Measurements from ENCODE around the gene LGR6.
A peak's percentile ranks its signal among the peaks of the same experiment; 100 is the strongest.
"Not testable (repeated sequence)": the region's sequence is repeated elsewhere in the genome, so short reads cannot be mapped to it uniquely, and the experiment has no call there.

LGR6 gene

DNA sequence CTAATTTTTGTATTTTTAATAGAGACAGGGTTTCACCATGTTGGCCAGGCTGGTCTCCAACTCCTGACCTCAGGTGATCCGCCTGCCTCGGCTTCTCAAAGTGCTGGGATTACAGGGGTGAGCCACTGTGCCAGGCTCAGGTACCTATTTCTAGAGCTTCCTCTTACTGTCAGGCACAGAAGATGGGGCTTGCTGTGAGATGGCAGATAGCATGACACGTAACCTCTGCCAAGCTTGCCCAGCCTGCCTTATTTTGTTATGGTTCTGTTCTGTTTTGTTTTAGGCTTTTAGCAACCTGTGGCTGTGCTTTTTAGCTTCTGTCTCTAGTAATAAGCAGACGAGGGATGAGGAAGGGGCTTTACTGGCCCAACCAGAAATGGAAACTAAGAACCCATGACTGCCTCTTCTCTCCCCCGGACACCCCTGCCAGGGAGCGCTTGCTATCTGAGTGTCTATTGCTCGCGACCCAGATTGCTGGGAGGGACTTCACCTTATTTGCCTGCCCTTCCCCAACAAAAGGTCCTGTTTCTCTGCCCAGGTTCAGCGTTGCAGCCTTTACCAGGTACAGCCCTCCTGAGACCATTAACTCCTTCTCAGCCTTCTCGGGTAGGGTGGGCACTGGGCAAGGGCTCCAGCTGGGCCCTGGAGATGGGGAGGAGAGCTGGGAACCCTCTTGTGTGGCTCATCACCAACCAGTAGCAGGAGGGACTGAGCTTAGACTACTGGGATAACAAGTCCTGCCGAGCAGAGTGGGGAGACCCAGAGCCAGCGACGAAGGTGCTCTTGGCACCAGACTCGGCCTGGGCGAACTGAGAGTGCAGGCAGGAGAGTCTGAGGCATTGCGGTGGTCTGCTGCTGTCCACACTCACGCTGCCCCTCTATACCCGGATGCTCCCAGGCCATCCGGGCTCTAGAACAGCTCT, 13.5 kb upstream of the LGR6 start:
- DNase-seq = no peak

GRCh38 chr1:202180751-202181139, 12.9 kb upstream of the LGR6 start:
- DNase-seq = not testable (repeated sequence)

GRCh38 chr1:202181586-202181985, 12.0 kb upstream of the LGR6 start:
- no peak for DNase-seq

DNA sequence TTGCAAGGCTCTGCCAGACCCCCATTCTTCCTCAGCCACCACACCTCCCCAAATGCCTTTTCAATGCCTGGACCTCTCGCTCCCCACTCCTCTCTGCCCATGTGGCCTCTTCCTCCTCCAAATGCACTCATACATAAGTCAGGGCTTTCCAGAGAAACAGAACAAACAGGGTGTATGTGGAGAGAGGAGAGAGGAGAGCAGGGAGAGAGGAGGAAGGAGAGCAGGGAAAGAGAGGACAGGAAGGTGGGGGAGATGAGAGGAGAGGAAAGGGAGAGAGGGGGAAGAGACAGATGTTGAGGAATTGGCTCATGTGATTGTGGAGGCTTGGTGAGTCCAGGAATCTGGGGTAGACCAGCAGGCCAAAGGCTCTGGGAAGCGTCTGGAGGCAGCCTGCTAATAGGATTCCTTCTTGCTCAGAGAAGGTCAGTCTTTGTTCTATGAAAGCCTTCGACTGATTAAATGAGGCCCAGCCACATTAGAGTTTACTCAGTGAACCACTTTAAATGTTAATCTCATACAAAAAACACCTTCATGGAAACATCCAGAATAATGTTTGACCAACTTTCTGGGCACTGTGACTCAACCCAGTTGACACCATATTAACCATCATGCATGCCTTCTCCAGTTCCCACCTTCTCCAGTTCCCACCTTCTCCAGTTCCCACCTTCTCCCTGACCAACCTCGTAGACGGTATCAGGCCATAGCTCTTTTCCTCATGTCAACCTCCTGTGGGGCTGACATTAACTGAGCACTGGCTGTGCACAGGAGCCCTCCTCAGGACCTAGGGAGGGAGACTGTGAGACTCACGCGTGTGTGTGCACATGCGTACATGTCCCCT, 11.3 kb upstream of the LGR6 start:
- no peak for DNase-seq

DNA sequence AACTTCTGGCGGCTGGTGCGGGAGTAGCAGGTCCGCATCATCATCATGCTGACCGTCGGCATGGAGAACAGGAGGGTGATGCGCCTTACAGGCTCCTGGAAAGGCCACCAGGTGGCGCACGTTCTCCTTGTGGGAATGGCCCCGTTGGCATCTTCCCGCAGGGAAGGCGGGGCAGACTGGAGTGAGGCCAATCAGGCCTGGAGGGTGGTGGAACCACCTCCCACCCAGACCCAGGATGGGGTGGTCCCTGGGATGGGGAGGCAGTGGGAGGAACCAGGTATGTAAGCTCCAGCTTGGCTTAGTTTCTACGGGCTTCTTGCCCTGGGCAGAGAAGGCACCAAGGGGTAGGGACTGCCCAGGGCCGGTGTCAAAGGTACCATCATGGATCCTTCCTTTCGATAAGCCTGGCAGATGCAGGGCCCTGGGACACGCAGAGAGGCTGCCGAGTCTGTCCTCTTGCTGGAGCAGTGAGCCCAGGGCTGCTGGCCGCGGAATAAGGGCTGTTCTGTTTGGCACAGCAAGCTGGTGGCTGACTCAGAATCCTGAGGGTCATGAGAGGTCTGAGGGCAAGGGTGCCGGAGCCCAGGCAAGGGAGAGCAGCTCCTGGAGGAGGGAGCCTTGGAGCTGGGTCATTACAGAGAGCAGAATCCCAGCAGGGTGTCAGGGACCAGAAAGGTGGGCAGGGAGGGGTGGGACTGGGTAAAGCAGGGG, 8.7 kb upstream of the LGR6 start:
- DNase-seq = peak; percentile 42

DNA sequence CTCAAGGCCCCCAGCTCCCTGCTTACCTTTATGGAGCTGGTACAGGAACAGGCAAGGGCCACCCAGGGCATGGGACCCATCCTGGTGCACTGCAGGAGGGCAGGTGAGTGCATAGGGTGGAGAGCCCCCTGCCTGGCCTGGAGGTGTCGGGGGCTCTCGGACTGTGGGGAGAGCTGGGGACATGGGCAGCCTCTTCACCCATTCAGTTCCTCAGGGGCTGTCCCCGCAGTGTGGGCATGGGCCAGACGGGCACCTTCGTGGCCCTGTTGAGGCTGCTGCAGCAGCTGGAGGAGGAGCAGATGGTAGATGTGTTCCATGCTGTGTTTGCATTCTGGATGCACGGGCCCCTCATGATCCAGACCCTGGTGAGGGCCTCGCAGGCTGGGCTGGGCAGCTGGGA, 7.3 kb upstream of the LGR6 start:
- no peak for DNase-seq

DNA sequence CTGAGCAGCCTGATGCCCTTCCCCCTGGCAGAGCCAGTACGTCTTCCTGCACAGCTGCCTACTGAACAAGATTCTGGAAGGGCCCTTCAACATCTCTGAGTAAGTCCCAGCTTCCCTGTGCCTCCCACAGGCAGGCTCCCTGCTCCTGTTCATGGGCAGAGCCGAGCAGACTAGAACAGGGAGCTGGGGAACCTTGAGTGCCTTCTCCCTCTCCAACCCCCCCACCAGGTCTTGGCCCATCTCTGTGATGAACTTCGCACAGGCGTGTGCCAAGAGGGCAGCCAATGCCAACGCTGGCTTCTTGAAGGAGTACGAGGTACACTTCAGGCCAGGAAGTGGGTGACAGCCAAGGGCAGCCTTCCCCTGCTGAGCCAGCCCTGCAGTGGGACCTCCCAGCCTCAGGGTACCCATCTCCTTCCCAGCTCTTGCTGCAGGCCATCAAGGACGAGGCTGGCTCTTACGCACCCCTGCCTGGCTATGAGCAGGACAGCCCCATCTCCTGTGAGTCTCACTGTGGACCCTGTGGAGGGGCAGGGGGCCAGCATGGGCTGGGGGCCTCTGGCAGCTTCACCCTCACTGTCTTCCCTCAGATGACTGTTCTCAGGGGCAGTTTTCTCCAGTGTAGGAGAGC, 6.4 kb upstream of the LGR6 start:
- DNase-seq = no peak

GRCh38 chr1:202187697-202188407, 5.7 kb upstream of the LGR6 start:
- no peak for DNase-seq

- no peak for DNase-seq
Measured at GRCh38 chr1:202189001-202189790, 4.4 kb upstream of the LGR6 start.

- no peak for DNase-seq
Measured at GRCh38 chr1:202189918-202190715, 3.5 kb upstream of the LGR6 start.

GRCh38 chr1:202191391-202191790, 2.2 kb upstream of the LGR6 start:
- not testable (repeated sequence) for DNase-seq

DNA sequence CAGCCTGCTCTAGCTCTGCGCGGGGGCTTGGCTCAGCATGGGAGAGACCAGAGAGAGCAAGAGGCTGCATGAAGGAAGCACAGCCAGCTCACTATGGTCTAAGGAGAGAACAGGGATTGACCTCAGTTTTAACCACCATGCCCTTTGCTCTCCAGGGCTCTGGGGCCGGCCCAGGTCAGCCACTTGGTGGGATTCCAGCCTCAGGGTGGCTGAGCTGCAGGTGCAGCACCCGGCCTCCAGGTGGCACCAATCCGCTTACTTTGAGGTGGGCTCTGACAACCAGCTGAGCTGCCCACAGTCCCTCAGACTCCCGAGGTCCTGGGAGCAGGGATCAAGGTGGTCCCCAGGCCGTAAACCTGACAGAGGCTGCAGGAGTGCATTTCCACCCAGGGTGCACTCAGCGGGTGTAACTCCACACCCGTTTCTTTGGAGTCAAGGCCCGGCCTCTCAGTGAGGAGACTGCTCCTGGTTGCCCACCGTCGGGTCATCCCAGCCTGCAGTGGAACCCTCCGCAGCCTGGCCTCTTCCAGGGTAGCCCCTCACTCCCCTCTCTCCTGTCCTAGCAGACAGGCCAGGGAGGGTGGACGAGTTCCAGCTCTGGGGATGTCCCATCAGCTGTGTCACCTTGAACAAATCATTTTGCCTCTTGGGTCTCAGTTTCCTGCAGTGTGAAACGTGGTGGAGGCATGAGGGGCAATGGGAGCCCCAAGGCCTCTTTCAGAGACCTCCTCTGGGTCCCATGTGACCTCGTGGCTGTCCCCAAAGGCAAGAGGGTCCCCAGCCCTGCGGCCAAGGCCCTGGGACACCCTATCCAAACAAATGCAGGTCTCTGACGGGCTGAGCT, 607 bp upstream of the LGR6 start:
- DNase-seq = peak; percentile 12

- DNase-seq = no peak
Measured at GRCh38 chr1:202194328-202194648, 689 bp downstream of the LGR6 start.

DNA sequence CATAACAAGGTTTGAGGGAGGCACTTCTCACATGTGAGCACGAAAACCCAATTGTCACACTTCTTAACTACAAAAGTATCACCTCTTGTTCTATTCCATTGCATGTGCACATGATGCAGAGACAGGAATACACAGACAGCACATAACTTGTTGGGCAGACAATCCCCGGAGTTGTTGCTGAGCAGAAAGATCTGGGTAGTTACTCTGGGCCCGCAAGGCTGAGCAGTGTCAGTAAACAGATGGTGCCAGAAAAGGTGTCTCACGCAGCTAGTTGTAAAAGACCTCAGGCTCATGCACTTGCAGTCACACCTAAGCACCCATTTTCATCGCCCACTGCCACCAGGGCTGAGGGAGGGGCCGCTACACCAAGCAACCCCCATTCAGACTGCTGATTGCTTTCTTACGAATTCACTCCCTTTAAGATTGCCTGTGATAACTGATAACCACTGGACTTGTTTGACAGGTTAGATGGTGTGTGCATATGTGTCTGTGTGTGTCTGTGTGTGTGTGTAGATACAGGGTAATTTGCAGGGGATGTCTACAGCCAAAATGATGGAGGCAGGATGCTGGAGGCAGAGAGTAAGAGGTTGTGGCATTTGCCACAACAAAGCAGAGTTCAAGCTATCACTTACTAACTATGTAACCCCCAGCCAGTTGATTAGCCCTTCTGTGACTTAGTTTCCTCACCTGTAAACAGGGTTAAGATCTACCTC, 4.2 kb downstream of the LGR6 start:
- DNase-seq = no peak

DNA sequence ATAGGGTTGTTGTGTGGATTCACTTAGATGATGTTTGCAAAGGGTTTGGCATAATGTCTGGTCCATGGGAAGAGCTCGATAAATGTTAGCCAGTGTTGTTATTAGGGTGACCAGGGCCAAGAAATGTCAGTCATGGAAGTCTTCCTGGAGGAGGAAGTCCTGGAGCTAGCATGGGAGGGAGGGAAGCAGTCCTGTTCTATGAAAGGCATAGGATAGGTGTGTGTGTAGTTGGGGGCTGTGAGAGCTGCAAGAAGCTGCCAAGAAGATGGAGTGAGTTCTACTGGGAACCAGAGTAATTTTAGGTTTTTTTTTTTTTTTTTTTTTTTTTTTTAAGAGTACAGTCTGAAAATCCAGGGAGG, 4.7 kb downstream of the LGR6 start:
- no peak for DNase-seq

DNA sequence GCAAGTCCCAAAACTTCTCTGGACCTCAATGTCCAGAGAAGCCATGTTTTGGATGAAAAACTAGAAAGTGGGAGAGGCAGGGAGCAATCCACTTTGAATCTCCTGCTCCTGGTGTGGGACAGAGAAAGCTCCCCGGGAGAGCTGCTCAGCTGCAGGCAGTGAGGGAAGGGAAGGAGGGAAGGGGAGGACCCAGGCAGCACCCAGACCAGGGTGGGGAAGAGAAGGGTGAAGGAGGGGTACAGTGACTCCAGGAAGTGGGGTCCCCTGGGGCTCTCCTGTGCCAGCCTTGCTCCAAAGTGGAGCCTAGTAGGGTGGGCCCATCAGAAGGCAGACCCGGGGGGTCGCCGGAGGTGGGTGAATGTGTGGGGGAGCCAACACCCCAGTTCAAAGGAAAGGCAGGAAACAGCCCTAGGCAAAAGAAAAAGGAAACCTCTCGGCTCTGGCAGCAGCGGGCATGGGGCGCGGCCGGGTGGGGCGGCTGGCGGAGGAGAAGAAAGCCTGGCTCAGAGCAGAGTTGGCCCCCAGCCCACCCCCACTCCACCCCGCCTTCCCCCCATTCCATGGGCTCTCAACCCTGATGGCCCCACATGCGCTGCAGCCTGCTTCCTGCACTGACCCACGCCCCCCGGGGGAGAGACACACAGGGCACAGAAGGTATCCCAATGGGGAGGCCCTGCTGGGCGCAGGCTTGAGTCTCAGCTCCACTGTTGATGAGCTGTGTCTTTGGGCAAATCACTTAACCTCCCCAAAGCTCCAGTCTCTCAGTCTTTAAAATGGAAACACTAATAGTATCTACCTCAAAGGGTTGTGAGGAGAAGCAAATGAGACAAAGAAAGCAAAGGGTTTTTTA, 5.7 kb downstream of the LGR6 start:
- DNase-seq = no peak

GRCh38 chr1:202200112-202200548, 6.5 kb downstream of the LGR6 start:
- DNase-seq = no peak

- no peak for DNase-seq
Measured at GRCh38 chr1:202200669-202201068, 7.1 kb downstream of the LGR6 start.
